ENCODE data around the gene ITIH1.
A peak's percentile ranks its signal among the peaks of the same experiment; 100 is the strongest.
"Not testable (repeated sequence)": the region's sequence is repeated elsewhere in the genome, so short reads cannot be mapped to it uniquely, and the experiment has no call there.

ITIH1 gene, protein sequence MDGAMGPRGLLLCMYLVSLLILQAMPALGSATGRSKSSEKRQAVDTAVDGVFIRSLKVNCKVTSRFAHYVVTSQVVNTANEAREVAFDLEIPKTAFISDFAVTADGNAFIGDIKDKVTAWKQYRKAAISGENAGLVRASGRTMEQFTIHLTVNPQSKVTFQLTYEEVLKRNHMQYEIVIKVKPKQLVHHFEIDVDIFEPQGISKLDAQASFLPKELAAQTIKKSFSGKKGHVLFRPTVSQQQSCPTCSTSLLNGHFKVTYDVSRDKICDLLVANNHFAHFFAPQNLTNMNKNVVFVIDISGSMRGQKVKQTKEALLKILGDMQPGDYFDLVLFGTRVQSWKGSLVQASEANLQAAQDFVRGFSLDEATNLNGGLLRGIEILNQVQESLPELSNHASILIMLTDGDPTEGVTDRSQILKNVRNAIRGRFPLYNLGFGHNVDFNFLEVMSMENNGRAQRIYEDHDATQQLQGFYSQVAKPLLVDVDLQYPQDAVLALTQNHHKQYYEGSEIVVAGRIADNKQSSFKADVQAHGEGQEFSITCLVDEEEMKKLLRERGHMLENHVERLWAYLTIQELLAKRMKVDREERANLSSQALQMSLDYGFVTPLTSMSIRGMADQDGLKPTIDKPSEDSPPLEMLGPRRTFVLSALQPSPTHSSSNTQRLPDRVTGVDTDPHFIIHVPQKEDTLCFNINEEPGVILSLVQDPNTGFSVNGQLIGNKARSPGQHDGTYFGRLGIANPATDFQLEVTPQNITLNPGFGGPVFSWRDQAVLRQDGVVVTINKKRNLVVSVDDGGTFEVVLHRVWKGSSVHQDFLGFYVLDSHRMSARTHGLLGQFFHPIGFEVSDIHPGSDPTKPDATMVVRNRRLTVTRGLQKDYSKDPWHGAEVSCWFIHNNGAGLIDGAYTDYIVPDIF

DNA sequence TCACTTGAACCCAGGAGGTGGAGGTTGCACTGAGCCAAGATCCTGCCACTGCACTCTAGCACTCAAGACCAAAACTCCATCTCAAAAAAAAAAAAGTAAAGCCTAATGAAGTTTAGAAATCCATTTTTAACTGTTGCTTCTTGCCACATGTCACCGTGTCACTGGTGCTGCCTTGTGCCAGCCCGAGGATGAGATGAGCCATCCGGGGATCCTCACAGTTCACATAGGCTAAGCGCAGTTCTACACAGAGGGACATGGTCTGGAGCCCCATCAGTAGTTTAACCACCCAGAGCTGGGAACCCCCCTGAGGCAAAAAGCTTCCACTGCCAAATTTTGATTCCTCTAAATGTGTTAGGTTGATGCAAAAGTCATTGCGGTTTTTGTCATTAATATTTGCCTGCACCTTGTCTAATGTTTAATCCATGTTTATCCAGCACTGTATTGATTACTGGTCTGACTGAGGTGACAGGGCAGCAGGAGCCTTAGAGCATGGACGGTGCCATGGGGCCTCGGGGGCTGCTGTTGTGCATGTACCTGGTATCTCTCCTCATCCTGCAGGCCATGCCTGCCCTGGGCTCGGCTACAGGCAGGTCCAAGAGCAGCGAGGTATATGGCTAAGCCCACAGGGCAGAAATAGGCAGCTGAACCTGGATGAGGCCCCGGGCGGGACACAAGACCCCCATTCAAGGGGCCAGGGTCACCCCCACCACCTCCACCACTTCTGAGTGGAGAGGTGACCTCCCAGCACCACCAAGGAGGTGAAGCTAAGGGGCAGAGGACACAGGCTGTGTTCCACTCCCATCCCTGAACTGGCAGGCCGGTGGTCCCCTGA lies at the start of gene ITIH1:
ITIH1 (plus strand) TSS at position 473 of the 832 bp plus-strand sequence; CDS start at position 490, 17 bp downstream.
- DNase-seq, result no peak

DNA sequence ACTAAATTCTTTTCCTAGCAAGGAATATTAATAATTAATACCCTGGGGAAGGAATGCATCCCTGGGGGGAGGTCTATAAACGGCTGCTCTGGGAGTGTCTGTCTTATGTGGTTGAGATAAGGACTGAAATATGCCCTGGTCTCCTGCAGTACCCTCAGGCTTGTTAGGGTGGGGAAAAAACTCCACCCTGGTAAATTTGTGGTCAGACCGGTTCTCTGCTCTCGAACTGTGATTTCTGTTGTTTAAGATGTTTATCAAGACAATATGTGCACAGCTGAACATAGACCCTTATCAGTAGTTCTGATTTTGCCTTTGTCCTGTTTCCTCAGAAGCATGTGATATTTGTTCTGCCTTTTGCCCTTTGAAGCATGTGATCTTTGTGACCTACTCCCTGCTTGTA lies 48.6 kb upstream of the ITIH1 start:
- not testable (repeated sequence) for DNase-seq

DNA sequence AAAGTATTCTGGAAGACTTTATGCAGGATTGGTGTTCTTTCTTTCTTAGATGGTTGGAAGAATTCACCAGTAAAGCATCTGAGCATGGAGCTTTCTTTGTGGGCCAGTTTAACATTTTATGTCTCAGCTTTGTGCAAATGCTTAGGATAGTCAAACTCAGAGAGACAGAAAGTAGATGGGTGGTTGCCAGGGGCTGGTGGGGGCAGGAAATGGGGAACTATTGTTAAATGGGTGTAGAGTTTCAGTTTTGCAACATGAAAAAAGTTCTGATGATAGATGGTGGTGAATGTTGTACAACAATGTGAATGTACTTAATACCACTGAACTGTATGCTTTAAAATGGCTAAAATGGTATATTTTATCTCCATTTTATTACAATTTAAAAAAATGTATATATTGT lies 46.7 kb upstream of the ITIH1 start:
- no peak for DNase-seq

DNA sequence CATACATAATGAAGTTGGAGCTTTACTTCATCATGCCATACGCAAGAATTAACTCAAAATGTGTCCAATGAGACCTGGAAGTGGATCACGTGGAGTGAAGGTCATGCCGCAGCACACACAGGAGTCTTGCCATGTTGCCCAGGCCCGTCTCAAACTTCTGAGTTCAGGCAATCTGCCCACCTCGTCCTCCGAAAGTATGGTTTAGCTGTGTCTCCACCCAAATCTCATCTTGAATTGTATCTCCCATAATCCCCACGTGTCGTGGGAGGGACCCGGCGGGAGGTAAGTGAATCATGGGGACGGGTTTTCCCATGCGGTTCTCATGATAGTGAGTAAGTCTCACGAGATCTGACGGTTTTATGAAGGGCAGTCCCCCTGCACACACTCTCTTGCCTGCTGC lies 45.8 kb upstream of the ITIH1 start:
- no peak for DNase-seq

DNA sequence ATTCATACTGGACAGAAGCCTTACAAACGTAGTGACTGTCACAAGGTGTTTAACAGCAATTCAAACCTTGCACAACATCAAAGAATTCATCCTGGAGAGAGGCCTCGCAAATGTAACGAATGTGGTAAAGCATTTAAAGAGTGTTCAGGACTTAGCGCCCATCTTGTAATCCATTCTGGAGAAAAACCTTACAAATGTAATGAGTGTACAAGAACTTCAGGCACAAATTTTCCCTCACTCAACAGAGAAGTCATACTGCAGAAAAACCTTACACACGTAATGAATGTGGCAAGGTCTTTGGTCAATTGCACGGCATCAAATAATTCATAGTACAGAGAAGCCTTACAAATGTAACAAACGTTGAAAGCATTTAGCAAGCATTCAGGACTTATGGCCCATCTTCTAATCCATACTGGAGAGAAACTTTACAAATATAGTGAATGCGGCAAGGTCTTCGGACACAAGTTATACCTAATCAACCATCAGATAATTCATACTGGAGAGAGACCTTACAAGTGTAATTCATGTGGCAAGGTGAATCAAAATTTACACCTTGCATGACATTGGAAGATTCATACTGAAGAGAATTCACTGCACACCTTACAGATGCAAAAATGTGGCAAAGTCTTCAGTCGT lies 44.0 kb upstream of the ITIH1 start:
- no peak for DNase-seq

DNA sequence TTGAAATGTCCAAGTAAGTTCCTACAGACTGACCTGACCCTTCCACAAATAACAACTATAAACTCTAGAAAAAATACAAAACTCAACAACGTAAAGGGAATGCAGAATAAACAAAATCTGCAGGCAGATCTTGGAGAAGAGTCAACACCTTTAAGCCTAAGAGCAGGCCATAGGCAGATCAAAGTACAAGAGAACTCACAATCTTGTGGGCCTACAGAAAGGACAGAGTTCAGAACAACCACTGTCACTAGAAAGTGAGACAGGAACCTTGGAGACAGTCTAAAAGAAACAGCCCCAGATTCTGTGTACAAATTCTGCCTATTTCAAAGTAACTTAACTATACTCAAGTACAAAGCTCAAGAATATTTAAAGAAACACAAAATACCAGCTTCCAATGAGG lies 37.7 kb upstream of the ITIH1 start:
- DNase-seq, result no peak

DNA sequence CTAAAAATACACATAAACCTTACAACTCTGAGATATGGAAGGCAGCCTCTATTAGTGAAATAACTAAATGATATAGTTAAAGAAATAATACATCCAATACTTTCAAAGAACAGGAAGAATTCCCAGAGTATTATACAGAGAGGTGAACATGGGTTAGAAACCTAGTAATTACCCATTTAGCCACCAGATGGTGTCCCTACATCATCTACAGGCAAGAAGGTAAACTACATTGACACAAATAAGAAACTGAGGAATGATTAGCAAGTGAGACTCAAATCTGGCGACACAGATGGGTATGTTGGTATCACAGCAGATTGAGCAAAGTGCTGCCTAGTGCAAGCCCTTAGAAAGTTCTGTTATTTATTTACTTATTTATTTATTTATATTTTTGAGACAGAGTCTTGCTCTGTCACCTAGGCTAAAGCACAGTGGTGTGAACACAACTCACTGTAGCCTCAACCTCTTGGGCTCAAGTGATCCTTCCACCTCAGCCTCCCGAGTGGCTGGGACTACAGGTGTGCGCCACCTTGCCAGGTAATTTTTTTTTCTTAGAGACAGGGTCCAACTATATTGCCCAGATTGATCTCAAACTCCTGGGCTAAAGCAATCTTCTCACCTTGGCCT lies 34.9 kb upstream of the ITIH1 start:
- no peak for DNase-seq

DNA sequence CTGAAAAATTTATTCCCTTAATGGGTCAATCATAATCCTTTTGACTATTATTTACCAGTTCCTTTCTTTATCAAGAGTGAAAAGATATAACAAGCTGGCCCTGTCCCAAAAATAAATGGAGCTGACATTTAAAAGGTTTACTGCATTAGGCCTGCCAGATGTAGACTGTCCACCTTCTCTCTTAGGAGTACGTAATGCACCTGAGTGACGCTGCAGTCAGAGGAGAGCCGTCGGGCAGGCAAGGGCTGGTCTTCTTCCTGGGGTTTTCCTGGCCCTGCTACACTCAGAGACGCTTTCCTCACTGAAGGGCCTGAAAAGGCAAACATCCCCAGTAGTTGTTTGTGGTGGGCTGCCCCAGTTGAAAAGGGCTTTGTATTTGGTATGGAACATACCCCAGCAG lies 34.2 kb upstream of the ITIH1 start:
- DNase-seq, result no peak

DNA sequence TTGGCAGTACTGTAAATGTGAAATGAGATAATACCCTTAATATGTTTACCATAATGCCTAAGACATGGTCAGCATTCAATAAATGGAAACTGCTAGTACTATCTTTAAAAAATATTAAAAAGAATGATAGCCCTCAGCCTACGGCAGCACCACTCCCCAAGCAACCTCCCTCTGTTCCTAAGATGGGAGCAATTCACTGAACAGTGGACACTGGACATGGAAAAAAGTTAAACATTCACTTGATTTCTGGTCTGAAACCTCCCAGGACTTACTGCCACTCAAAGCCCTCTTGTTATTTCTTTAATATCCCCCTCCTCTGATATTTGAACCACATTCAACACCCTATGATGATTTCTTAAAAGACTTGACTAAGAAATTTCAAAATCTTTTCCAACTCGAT lies 33.7 kb upstream of the ITIH1 start:
- DNase-seq, result no peak

DNA sequence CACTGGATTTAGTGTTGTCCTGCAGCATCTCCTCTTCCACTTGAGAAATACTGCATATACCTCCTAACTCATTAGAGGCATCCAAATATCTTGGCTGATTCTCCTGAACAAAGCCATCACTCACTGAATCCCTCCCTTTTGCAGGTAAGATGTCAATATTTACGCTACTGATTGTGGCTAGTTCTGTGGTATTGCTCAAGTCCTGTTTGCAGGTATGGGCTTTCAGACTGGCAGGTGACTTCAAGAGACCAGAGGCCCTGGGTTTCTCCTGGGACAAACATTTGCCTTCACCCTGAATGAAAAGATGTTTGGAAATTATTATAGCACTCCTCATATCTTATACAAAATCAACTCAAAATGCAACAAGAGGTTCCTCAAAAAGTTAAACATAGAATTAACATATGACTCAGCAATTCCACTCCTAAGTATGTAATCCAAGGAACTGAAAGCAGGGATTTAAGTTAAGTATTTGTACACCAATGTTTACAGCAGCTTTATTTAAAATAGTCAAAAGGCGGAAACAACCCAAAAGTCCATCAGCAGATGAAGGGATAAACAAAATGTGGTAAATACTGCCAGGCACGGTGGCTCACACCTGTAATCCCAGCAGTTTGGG lies 25.2 kb upstream of the ITIH1 start:
- no peak for DNase-seq

DNA sequence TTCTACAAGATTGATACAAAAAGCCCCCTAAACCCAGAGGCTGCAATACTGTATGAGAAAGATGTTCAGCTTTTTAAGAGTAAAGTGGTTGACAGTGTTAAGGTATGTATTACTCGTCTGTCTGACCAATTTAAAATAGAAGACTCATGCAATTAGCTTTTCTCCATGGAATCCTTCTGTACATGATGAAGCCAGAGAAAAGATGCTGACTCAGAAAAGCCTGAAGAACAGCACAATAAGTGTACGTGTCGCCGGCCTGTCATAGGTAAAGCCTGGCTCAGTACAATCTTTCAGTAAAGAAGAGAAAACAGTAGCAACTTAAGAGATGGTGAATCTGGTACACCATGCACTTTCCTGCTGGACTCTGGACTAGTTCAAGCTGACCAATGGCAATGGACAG lies 23.0 kb upstream of the ITIH1 start:
- DNase-seq, result no peak

DNA sequence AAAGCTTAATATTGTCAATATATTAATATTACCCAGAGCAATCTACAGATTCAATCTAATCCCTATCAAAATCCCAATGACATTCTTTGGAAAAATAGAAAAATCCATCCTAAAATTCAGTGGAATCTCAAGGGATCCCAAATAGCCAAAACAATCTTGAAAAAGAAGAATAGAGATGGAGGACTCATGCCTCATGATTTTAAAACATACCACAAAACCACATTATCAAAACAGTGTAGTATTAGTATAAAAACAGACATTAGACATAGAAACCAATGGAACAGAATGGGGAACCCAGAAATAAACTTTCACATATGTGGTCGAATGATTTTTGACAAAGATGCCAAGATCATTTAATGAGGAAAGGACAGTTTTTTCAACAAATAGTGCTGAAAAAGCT lies 21.3 kb upstream of the ITIH1 start:
- DNase-seq, result no peak

DNA sequence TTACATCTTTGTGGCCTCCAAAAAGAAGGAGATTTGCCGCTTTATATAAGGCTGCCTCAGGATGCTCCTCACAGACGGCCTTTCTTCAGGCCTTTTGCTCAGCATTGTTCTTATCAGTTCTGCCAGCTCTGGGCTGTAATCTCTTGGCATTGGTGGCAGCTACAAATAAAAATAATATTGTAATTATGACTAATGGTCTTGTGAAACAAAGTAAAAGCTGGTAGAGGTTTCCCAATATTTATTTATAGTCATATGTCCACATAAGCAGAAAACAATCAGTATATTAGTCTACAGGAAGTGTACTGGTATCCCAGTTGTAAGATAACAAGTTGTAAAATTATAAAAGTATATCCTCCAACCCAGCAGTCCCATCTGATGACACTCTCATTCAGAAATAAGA lies 13.9 kb upstream of the ITIH1 start:
- no peak for DNase-seq

DNA sequence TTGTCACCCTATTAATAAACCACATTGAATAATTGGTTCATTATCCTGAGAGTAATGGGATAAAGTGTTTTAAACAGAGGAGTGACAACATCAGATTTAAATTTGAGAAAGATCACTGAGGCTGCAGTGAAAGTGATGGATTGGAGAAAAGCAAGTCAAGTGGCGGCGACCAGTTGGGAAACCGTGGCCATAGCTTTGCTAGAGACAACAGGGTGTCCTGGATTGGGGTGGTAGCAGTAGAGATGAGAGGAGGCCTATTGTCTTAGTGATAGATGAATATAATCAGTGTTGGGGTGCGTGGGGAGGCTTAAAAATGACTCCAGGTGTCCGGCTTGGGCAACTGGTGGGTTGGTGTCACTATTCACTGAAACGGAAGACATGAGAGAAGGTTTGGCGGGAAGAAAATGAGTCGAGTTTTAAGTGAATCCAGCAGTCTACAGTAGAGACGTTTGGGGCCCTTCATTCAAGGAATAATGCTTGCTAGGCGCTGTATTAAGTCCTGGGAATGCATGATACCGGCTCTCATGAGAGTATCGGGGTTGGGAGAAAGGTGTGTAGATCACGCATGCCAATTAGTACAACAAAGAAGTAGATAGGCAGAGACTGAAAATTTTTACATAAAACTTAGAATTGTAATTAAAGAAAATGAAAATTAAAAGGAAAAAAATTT lies 7.5 kb upstream of the ITIH1 start:
- DNase-seq, result no peak

DNA sequence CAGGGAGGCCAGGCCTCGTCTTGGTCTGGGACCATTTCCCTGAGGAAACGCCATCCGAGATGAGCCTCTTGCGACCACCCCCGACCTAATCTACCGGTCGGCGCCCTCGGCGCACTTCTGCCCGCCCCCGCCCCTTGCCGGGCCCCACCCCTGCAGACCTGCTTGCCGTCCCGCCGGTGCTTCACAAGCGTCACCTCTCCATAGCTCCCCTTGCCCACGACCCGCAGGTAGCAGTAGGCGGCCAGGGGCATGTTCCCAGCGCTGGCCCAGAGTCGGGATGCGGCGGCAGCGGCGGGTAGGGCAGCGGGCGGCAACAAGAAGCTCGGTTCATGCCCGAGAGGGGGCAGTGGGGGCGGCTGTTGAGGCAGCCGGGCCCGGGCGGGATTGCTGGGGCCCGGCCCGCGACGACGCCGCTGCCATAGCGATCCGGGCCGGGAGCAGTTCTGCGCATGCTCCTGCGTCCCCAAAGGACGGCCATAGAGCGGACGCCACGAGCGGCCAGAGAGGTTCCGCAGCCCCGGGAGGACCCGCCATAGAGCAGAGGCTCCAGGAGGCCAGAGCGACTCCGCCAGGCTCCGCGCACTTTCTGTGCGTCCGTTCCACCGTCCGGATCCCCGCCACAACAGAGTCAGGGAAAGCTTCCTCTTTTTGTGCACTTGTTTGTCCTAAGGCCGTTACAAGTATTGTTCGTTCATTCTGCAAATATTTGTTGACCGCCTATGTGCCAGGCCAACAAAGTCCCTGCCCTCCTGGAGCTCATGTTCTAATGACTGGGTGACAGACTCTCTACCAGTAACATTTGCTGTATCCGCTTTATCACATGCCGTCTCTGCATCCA lies 6.7 kb upstream of the ITIH1 start, which contains the start of gene NEK4:
NEK4 (minus strand) TSS at position 445 of the 838 bp plus-strand sequence; CDS start at position 251, 194 bp downstream.
- peak; percentile 72 for DNase-seq

DNA sequence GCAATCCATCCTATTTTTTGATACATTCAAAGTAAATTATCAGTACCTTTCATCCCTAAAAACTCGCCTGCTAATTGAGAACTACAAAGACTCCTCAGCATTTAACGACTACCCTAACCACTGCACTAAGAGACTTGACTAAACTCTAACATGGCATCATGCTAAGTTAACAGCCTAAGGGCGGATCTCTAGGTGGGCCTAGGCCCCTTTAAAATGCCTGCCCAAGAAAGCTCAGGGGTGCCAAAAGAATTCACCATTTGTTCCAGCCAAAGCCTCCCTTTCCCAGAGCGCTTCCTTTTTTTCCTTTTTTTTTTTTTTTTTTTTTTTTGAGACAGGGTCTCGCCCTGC lies 6.1 kb upstream of the ITIH1 start:
- DNase-seq, result no peak

DNA sequence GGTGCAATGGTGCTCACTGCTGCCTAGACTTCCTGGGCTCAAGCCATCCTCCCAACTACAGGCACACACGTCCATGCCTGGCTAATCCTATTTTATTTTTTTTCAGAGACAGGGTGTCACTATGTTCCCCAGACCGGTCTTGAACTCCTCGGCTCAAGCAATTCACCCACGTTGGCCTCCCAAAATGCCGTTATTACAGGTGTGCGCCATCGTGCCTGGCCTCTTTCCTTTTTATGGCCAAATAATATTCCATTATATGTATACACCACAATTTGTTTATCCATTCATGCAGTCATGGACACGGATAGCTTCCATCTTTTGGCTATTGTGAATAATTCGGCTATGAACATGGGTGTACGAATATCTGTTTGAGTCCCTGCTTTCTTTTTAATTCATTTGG lies 5.7 kb upstream of the ITIH1 start:
- DNase-seq, result no peak

DNA sequence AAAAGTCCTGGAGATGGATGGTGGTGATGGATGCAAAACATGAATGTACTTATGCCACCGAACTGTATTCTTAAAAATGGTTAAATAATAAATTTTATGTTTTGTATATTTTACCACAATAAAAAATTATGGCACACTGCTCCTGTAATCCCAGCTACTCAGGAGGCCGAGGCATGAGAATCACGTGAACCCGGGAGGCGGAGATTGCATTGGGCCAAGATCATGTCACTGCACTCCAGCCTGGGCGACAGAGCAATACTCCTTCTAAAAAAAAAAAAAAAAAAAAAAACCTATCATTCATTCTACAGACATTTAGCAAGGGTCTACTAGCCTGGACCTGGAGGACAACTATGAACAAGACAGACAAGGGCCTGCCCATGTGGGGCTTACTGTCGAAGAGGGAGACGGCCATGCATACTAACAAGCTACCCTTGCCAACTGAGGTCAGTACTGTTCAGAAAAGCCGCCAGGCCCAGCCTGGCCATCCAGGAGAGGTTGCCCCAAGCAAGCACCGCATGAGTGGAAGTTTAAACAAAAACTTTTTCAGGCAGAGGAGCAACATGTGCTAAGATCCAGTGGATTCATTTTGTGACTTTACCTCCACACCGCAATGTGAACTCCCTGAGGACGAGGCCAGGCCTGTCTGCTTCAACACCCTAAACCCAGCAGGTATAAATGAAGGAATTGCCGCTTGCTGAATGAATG lies 3.9 kb upstream of the ITIH1 start:
- DNase-seq, result no peak

DNA sequence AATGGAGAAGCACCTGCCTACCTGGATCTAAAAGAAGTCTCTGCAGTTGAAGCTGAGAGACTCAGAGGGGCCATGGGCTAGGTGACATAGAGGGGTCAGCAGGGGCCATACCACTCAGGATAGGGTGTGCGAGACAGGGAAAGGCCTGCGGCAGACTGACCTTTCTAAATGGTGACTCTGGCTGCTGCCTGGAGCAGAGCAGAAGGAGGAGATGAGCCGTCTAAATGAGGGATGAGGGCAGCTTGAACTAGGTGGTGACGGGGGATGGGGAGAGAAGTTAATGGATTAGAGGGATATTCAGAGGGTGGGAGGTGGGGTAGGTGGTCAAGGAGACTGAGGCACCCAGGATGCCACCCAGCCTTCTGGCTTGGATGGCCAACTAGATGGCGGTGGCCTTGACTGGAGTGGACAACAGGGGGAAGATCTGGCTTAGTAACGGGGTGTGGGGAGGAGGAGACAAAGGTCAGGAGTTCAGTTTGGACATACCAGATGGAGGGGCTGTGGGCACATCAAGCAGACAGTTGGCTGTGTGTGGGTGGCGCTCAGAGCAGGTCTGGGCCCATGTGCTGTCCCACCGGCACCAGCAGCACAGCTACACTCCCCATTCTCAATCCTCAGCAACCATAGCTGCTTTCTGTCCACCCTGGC lies 3.2 kb upstream of the ITIH1 start:
- DNase-seq, result no peak

Data from NCI-H510A (cell line).